H54 (cell line): Measurements from ENCODE around the gene HSPB3.

ENCODE experiments used
- DNase-seq: peaks from one replicate; pipeline ENCODE4 v3.0.0; 2011; ENCODE audit warnings: low spot score, mixed read lengths; ENCODE audit not compliant: insufficient read length
- FAIRE-seq: peaks from 3 replicates; lab custom pipeline; 2011; peaks lifted over from hg19 to GRCh38; lab: Jason Lieb, UNC
- POLR2A ChIP-seq: IDR thresholded peaks from 2 replicates; pipeline ENCODE4 v1.6.1; 2011; ENCODE audit warnings: low read depth, mild to moderate bottlenecking, low read length

Gene HSPB3

DNA sequence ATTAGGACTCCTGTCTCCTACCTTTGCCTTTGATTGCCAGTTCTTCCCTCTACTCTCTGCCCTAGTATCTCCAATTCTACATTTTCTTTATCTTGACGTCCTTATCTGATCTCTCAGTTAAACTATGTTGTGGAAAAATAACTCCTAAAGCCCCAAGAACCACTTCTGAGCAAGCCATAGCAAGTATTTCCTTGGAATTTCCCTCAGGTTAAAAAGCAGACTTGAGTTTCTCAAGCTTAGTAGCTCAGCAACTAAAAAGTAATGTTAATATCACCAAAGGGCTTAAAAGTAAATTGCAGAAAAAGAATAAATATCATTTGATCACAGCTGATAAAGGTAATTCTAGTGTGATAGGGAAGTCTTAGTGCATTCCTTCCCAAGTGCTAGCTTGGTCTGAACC, 13.2 kb upstream of the HSPB3 start:
- no peak for FAIRE-seq
- no peak for DNase-seq
- TF ChIP-seq POLR2A: no peak

DNA sequence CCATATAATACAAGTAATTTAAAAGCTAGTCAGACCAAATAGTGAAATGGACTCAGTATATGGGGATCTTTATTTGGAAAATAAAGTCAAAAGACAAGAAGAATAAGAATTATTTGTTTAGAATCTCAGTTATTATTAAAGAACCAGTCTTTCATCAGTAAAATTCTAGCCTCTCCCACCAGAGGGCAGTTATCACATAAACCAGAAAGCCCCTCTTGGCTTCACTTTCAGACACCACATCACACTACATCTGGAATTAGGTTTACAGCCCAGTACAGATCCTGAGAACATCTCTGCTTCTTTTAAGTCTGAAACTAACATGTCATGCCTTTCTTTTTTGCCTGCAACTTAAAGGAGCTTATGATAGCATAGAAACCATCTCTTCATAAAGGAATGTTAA, 12.2 kb upstream of the HSPB3 start:
- FAIRE-seq (no peak), DNase-seq (no peak)
- no peak for TF ChIP-seq POLR2A

DNA sequence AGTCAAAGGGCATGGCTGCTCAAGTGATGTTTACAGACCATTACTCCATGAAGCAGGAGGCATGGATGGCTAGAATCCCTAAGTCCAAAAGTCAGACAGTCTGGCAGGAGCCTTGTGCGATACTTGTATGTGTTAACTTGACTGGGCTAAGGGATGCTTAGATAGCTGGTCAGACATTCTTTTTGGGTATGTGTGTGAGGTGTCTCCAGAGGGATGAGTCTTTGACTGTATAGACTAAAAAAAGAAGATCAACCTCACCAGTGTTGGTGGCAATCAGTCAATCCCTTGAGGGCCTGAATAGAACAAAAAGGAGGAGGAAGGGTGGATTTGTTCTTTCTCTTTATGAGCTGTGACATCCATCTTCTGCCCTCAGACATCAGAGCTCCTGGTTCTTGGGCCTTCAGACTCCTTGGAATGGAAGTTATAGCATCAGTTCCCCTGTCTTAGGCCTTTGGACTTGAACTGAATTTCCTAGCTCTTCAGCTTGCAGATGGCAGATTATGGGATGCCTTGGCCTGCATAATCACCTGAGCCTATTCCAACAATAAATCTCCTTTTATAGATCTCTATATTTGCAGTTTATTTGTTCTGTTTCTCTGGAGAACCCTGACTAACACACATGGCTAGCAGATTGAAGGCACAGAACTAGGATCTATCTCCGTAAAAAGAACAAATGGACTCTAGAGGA, 9.7 kb upstream of the HSPB3 start:
- DNase-seq: no peak
- FAIRE-seq: no peak
- TF ChIP-seq POLR2A: no peak

DNA sequence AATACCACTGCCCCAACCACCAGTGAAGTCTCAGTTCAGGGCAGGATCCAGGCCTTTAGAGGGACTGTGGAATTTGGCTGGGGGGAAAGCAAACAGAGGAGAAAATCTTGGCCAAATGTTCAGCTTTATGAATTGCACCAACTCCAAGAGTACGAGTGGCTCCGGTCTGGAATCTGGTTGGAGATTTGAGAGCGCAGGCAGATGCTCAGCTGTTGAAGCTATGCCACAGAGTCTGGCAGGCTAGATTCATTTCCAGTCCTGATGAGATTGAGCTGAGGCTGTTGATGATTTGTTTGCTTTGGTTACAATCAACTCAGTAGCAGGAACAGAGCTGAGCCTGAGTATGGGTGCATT, 9.1 kb upstream of the HSPB3 start:
- no peak for TF ChIP-seq POLR2A
- FAIRE-seq: no peak
- DNase-seq: no peak

DNA sequence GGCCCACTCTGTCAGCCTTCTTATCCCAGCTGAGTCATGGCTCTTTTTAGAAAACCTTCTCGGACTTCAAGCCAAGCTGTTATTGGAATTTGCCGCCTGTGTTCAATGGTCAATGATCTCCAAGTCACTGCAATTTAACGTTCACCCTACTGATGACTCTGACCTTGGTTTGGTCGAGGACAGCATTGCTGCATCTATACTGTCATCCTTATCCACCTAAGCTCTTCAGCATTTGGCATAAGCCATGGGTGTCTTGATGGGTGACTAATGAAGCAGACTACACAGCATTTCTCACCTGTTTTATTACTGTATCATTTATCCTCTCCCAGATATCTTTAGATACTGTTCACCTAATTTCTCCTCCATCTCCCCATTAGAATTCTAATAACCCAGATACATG, 5.6 kb upstream of the HSPB3 start:
- TF ChIP-seq POLR2A: no peak
- no peak for DNase-seq
- FAIRE-seq: no peak

DNA sequence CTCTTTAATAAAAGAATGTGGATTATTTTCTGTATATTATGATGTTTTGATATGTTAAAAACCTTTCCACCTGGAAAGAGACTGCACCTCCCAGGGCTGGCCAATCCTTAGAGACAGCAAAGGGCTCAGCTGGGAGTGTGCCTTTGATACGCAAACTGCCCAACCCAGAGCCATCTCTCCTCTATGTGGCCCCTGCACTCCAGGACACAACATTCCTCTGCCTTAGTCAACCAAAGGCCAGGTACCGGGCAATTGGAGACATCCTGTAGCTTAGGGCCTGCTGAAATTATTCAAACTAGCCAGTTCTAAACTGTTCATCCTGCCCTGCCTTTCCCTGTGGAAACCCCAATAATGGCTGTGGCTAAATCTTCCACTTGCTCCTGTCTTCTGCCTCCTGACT, 5.0 kb upstream of the HSPB3 start:
- no peak for FAIRE-seq
- no peak for TF ChIP-seq POLR2A
- no peak for DNase-seq

DNA sequence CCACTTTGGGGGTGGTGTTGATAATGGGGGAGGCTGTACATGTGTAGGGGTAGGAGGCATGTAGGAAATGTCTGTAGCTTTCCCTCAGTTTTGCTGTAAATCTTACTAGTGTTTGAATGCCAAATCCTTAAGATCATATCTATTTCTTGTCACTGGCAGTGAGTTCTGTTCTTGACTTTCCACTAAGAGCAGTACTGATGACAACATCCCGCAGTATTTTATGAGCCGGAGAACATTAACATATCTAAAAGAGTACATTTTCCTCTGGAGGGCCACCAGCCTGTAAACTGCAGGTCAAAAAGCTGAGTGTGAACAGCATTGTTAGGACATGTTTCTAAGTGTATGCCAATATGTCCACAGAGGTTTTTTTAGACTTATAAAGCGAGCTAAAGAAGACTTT, 2.5 kb upstream of the HSPB3 start:
- no peak for TF ChIP-seq POLR2A
- FAIRE-seq (no peak), DNase-seq (no peak)

DNA sequence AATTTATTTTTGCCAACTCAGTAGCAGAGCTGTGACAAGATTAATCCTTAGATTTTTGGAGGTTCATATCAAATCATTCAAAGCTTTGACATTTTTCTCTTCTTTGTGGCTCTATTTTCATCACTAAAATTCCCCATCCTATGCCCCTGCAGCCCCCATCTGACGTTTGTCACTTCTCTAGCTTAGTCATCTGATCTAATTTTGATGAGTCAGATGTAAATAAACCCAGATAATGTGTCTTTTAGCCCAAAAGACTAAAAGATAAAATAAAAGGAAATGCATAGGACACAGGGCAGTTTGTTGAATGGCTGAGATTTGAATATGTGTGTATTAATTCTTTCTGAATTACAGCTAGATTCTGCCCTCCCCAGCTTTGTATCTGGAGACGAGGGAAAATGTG, 897 bp upstream of the HSPB3 start:
- FAIRE-seq (no peak), DNase-seq (no peak)
- no peak for TF ChIP-seq POLR2A

DNA sequence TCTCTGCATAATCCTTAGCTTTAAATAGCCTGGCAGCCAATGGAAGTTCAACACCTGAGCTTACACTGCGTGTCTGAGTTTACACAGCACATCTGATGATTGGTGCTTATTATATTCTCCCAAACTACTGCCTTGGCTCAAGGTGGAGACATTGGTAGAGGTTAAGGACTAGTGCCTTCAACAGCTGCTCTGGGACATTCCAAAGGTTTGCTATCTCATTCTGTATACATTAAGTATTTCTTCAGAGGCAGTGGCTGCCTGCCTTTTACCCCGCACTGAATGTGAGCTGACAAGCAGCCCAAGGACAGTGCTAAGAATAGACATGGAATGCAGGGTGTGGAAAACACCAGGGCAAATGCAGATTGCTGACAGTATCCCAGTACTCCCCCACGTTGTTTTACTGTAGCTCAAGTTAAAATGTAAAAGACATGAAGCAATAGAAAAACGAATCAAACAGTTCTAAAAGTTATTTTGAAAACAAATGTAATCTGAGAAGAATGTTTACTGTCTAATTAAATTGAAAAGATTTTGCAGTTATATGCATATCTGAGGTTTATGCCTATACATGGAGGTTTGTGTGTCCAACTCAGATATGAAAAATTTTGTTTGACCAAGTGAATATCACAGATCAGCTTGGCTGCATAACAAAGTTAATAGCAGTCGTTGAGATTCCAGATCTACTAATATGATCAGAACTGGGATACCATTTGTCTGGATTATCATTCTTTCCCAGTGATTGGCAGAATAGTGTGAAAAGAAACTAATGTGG, 1.8 kb downstream of the HSPB3 start:
- FAIRE-seq (no peak), DNase-seq (no peak)
- TF ChIP-seq POLR2A: no peak

DNA sequence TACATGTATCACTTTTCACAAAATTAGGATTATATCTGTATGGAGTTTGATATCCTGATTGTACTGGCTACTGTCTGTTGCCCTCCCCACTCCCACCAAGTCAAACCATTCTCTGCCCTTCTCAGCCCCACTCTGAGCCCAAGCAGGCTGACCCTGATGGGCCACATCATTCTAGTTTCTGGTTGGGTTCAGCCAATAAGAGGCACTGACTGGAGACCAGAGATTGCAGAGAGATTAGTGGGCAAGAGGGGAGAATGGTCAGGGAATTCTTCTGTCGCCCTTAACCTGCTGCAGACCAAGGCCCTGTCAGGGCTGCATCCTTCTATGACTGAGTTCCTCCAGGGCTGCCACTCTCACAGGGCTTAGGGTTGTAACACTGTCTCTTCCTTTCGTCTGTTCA, 2.7 kb downstream of the HSPB3 start:
- no peak for FAIRE-seq
- no peak for DNase-seq
- no peak for TF ChIP-seq POLR2A

DNA sequence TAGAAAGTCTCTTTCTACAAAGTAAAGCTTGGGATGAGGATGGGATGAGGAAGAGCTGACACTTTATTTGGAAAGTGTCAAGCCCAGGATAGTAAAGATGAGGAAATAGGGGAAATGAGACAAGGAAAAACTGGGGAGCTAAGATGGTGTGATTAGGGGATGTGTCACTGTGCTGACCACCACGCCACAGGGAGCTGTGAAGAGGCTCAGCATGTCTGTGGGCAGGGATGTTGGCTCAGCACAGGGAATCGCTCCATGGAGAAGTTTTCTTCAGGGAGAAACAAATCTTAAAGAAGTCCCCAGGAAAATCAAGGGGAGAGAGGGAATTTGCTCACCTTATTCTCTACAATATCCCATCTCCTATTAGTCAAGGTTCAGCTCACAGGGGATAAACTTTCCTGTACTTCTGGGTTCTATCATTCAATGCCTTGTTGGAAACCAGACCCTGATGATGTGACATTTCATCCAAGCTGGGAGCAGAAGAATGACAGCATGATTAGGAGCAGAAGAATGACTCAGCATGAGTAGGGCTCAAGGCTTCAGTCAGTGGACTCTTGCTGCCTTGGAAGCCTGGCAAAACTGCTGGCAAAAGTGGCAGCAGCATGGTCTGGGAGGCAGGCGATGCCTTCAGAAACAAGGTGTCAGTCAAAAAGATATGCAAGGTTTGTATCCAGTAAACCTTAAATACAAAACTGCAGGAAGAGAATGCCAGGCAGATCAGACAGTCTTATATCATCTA, 4.9 kb downstream of the HSPB3 start:
- no peak for TF ChIP-seq POLR2A
- FAIRE-seq: no peak
- DNase-seq: no peak

DNA sequence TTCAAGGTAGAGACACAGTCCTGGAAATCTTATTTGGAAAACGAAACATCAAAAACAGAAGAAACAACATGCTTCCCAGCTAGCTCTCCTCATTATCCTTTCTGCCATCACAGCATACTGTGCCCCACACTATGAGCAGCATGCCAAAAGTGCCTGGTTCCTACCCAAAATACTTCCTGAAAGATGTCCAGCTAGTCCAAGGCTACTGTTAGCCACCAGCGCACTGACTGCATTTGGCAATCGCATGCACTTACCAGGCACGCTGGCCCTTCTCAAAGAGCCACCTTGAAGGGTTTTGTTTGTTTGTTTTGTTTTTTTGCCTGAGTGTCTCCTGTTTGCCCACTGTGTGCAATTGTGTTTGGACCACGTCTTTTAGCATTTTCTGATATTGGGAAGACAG, 6.8 kb downstream of the HSPB3 start:
- no peak for TF ChIP-seq POLR2A
- no peak for DNase-seq
- FAIRE-seq: no peak

DNA sequence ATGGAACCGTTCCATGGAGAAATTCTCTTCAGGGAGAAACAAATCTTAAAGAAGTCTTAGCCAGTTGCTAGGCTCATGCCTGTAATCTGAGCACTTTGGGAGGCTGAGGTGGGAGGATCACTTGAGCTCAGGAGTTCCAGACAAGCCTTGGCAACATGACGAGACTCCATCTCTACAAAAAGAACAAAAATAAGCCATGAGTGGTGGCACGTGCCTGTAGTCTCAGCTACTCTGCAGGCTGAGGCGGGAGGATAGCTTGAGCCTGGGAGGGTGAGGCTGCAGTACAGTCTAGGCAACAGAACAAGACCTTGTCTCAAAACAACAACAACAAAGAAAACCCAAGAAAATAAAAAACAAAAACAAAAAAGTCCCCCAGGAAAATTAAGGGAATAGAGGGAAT, 8.2 kb downstream of the HSPB3 start:
- FAIRE-seq: no peak
- no peak for TF ChIP-seq POLR2A
- DNase-seq: no peak

DNA sequence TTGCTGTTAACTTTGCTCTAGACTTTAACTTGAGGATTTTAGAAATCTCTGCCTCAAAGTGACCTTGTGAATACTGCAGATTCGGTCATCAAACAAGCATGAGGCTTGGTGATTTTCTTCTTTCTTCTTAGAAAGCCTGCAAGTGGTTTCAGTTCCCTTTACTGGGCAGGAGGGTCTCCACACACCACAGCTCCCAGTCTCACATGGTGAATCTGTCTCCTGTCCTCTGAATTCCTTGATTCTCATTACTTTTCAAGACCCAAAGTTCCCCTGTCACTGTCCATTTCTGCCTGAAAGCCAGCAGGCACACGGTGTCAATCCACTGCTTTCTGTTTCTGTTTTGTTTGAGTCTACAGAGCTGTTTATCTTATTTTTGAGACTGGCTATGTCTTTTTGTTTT, 14.1 kb downstream of the HSPB3 start:
- FAIRE-seq (no peak), DNase-seq (no peak)
- no peak for TF ChIP-seq POLR2A
